Pancreas (tissue), 10 donors: ENCODE results near the gene PRKCSH. TPM values are rescaled to one million over a fixed set of nuclear protein-coding genes. Genes with fewer than 3 reads are reported as not detected.
A peak's percentile ranks its signal among the peaks of the same experiment; 100 is the strongest.

Source experiments
- ATAC-seq, 4 donors: fragments of 200-7000 bp; cut with Tn5 transposase; one replicate each; pipeline versions ENCODE4 v1.8.0 to v1.9.1; 2020; ENCODE audit warnings: mild to moderate bottlenecking in 4 of 4, moderate library complexity in 4 of 4
- DNase-seq, 6 donors: peaks; one replicate each; pipeline ENCODE4 v3.0.0-alpha.2; 2020
- FAIRE-seq: peaks from 2 replicates; lab custom pipeline; 2012; peaks lifted over from hg19 to GRCh38; lab: Jason Lieb, UNC
- H3K27ac ChIP-seq, 4 donors: fragments of 200-600 bp; sonication (generic); 1 replicate in 3 of 4; 2 replicates in 1 of 4; pipeline versions ENCODE4 v1.5.0 to v1.8.0; 2020
- H3K27me3 ChIP-seq, 4 donors: fragments of 200-600 bp; one replicate each; pipeline ENCODE4 v1.8.0; 2021
- H3K36me3 ChIP-seq, 3 donors: fragments of 200-600 bp; sonication (generic) in 1 of 3; one replicate each; pipeline versions ENCODE4 v1.5.0 to v1.8.0; 2020 to 2021
- H3K4me1 ChIP-seq, 3 donors: fragments of 200-600 bp; one replicate each; pipeline ENCODE4 v1.8.0; 2021
- H3K4me3 ChIP-seq, 4 donors: fragments of 200-600 bp; sonication (generic) in 2 of 4; one replicate each; pipeline versions ENCODE4 v1.5.0 to v1.8.0; 2020 to 2021
- H3K9me3 ChIP-seq, 4 donors: fragments of 200-600 bp; one replicate each; pipeline ENCODE4 v1.8.0; 2021
- WGBS, 2 donors: extraction: QIAGEN DNeasy Blood & Tissue Kit; methylation state at CpG; one replicate each; pipeline ENCODE4 v1.1.7; 2013; 5-methylcytosine and 5-hydroxymethylcytosine counted together
- intact Hi-C, 3 donors: fragments of 100-400 bp; cut with DNase I; formaldehyde crosslinking; loops; one replicate each; pipeline versions ENCODE4 v1.11.1 to v1.14.2; 2022
- polyA plus RNA-seq, 2 donors: library from polyadenylated mRNA; stranded (reverse); fragments of 200-250 nt; gene quantifications; one replicate each; pipeline ENCODE4 v1.2.3, GENCODE V29; 2013
- total RNA-seq, 6 donors: library from RNA; stranded (reverse); fragmentation: NEBNext Ultra II Directional in 4 of 6; extraction: Animal tissue kit (Norgen Biotek cat#: 25700) in 4 of 6; gene quantifications; one replicate each; pipeline versions ENCODE4 v1.2.1 to v1.2.4, GENCODE V29; 2021 to 2023
- TF ChIP-seq, protein P1 (sequence below), 4 donors: fragments of 200-600 bp; sonication (generic) in 3 of 4; IDR thresholded peaks; one replicate each; pipeline versions ENCODE4 v1.5.0 to v1.8.0; 2021; ENCODE audit warnings: antibody characterized with exemption in 4 of 4
- donor health status: healthy with polysubstance abuse.
- donor health status: DM: no; HTN: no; CAD: no; lungs with moderate emphysema.
- donor health status: DM: no; HTN: no; CAD: no.
- donor health status: control.
- donor health status: control.
- donor health status: Bipolar disorder and iron deficiency.
- donor health status: DM: yes; HTN: yes; CAD: no.
- donor health status: DM: no; HTN: no; CAD: no.
- donor health status: DM: no; HTN: no; CAD: no.
- donor health status: DM: yes; HTN: yes; CAD: no.

PRKCSH gene
- total and polyA plus RNA-seq, 8 donors = 114 to 217 (median 163) TPM

DNA sequence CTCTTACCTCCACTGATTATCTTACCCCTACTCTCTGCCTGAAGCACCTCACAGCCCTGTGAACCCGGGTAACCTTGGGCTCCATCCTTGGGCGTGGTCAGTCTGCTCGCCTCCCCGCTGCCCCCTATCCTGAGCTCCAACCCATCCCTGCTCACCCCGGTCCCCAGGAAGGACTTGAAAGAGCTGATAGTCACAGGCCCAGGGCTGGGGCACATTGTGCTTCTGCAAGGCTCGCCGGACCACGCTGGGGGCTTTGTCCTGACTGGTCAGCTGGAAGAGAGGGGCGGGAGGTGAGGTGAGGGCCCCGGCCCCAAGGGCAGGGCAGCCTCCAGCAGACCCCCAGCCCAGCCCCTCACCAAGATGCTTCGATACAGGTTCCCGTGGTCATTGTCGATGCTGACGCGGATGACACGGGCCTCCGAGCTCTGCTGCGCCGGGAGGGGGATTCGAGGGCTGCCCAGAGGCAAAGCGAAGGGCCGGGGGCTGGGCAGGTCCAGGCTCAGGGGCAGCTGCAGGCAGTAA, 38.3 kb upstream of the PRKCSH start:
- FAIRE-seq (no peak), ATAC-seq (no peak), DNase-seq (no peak)
- H3K27me3 ChIP-seq = no peaks in the 10 kb centered on the region
- no peak overlapping the region for H3K27ac ChIP-seq
- intact Hi-C loops = no loop called here
- TF ChIP-seq, protein P1, sequence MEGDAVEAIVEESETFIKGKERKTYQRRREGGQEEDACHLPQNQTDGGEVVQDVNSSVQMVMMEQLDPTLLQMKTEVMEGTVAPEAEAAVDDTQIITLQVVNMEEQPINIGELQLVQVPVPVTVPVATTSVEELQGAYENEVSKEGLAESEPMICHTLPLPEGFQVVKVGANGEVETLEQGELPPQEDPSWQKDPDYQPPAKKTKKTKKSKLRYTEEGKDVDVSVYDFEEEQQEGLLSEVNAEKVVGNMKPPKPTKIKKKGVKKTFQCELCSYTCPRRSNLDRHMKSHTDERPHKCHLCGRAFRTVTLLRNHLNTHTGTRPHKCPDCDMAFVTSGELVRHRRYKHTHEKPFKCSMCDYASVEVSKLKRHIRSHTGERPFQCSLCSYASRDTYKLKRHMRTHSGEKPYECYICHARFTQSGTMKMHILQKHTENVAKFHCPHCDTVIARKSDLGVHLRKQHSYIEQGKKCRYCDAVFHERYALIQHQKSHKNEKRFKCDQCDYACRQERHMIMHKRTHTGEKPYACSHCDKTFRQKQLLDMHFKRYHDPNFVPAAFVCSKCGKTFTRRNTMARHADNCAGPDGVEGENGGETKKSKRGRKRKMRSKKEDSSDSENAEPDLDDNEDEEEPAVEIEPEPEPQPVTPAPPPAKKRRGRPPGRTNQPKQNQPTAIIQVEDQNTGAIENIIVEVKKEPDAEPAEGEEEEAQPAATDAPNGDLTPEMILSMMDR (IDR thresholded peaks at IDR 0.05) = no peak
- H3K4me3 ChIP-seq = no peak overlapping the region
- no peaks in the 10 kb centered on the region for H3K4me1 ChIP-seq
- no peaks in the 10 kb centered on the region for H3K9me3 ChIP-seq
- WGBS, 2 donors = 94% methylated on average over 22 of the region's 22 CpGs
- H3K36me3 ChIP-seq = peaks cover 0 to 15% (median 0%) of the 10 kb centered on the region in 3 donors

DNA sequence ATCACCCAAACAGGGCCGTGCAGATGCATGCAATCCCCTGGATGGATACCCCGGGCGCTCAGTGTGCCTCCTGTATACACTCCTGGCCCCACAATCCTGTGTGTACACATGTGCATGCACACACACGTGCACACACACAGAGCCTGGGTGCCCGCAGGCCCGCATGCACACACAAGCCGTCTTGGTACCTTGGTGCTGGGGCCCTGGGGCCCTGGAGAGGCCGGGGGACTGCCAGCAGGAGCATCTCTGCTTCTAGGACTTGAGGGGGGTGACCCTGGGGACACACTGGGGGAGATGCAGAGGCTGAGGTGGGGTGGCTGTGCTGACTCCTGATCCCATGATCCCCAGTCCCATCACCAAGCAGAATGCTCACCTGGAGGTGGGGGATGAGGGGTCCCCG, 35.8 kb upstream of the PRKCSH start:
- ATAC-seq = no peak
- no peaks in the 10 kb centered on the region for H3K4me1 ChIP-seq
- no peak overlapping the region for H3K27ac ChIP-seq
- H3K27me3 ChIP-seq = no peaks in the 10 kb centered on the region
- 96% methylated on average over 9 of the region's 9 CpGs for WGBS, 2 donors
- H3K4me3 ChIP-seq = no peak overlapping the region
- no peak for FAIRE-seq
- TF ChIP-seq, protein P1 (IDR thresholded peaks at IDR 0.05) = no peak
- intact Hi-C loops = no loop called here
- H3K36me3 ChIP-seq = peaks cover 0 to 22% (median 0%) of the 10 kb centered on the region in 3 donors
- no peak for DNase-seq
- H3K9me3 ChIP-seq = no peaks in the 10 kb centered on the region

DNA sequence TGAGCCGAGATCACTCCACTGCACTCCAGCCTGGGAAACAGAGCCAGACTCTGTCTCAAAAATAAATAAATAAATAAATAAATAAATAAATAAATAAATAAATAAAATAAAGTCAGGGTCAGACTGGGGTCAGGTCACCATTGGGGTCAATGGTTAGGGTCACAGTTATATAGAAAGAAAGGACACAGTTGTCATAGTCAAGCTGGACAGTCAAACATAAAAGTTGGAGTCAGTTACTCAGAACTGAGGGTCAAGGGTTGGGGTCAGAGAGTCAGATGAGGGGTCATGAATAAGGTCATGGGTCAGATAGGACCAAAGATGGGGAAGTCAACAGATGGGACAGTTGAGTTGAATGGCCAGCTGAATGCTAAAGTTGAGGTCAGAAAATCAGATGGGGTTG, 34.6 kb upstream of the PRKCSH start:
- WGBS, 2 donors = 94 to 95% methylated on average over 1 of the region's 1 CpG
- ATAC-seq = peak in 1 of 4 donors; percentile 21

DNA sequence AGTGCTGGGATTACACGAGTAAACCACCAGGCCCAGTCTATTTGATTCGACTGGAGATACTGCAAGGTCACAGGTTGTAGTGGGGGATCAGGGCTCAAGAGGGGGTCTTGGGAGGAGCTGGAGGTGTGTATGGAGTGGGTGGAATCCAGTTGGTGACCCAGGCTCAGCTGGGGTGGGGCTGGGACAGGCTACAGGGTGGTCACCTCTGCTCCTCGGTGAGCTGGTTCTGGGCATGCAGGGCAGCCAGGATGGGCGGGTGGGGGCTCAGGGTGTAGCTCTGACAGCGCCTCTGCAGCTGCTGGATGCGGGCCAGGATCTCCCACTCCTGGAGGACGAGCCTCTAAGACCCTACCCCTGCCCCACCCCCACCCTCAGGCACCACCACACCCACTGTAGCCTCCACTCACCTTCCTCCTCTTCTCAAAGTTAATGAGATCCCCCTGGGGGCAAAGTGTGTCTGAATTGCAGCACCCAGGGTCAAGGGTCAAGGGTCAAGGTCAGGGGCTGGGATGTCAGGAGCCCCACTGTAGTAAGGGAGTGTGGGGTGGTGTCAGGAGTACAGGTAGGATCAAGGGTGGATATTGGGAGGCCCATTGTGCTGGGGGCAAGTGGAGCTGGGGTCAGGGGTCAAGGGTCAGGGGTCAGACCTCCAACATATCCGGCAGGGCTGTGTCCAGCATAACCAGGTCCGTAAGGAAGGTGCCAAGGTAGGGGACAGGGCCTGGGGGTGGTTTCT, 33.5 kb upstream of the PRKCSH start:
- ATAC-seq = no peak
- no peak for FAIRE-seq
- no peak overlapping the region for H3K4me3 ChIP-seq
- TF ChIP-seq, protein P1 (IDR thresholded peaks at IDR 0.05) = no peak
- H3K27me3 ChIP-seq = no peaks in the 10 kb centered on the region
- intact Hi-C loops = no loop called here
- no peak overlapping the region for H3K27ac ChIP-seq
- peak in 2 of 6 donors; percentile 17 to 77 for DNase-seq
- WGBS, 2 donors = 82 to 86% methylated on average over 4 to 9 of the region's 9 CpGs
- H3K4me1 ChIP-seq = no peaks in the 10 kb centered on the region
- peaks cover 0 to 22% (median 0%) of the 10 kb centered on the region in 3 donors for H3K36me3 ChIP-seq
- no peaks in the 10 kb centered on the region for H3K9me3 ChIP-seq

More for the DNA sequence above, 34.6 kb upstream of the PRKCSH start:
- H3K27me3 ChIP-seq = no peaks in the 10 kb centered on the region
- no peak overlapping the region for H3K27ac ChIP-seq
- H3K36me3 ChIP-seq = peaks cover 0 to 22% (median 0%) of the 10 kb centered on the region in 3 donors
- TF ChIP-seq, protein P1 (IDR thresholded peaks at IDR 0.05) = no peak
- FAIRE-seq (no peak), DNase-seq (peak in 1 of 6 donors; percentile 14)
- intact Hi-C loops = no loop called here
- no peak overlapping the region for H3K4me3 ChIP-seq
- H3K9me3 ChIP-seq = no peaks in the 10 kb centered on the region
- no peaks in the 10 kb centered on the region for H3K4me1 ChIP-seq
